Mucosa of stomach (tissue), 1 donor: Measurements from ENCODE around the gene SORCS2.

Source experiments
- H3K27me3 ChIP-seq: one replicate; pipeline ENCODE4 v1.7.0; 2013; ENCODE audit warnings: mild to moderate bottlenecking, low read length; ENCODE audit not compliant: control insufficient read depth, insufficient read depth
- H3K36me3 ChIP-seq: one replicate; pipeline ENCODE4 v1.7.0; 2013; ENCODE audit warnings: low read length; ENCODE audit not compliant: control insufficient read depth, insufficient read depth
- H3K4me1 ChIP-seq: one replicate; pipeline ENCODE4 v1.7.0; 2013; ENCODE audit warnings: mild to moderate bottlenecking, low read length; ENCODE audit not compliant: control insufficient read depth, insufficient read depth
- H3K4me3 ChIP-seq: one replicate; pipeline ENCODE4 v1.7.0; 2013; ENCODE audit warnings: low read length
- H3K9ac ChIP-seq: one replicate; pipeline ENCODE4 v1.7.0; 2013; ENCODE audit warnings: mild to moderate bottlenecking, low read length, moderate library complexity
- H3K9me3 ChIP-seq: one replicate; pipeline ENCODE4 v1.7.0; 2013; ENCODE audit warnings: mild to moderate bottlenecking, low read length, moderate library complexity; ENCODE audit not compliant: control insufficient read depth
- donor health status: Pancreatic carcinoma.

The SORCS2 gene

GRCh38 chr4:7647600-7648543 is 455.5 kb downstream of the SORCS2 start:
- Histone ChIP-seq H3K4me3 (no peak overlapping the region), H3K27me3 (no peaks in the 10 kb centered on the region), H3K9ac (no peak overlapping the region), H3K36me3 (no peaks in the 10 kb centered on the region), H3K9me3 (no peaks in the 10 kb centered on the region), H3K4me1 (peaks cover 7% of the 10 kb centered on the region)

DNA sequence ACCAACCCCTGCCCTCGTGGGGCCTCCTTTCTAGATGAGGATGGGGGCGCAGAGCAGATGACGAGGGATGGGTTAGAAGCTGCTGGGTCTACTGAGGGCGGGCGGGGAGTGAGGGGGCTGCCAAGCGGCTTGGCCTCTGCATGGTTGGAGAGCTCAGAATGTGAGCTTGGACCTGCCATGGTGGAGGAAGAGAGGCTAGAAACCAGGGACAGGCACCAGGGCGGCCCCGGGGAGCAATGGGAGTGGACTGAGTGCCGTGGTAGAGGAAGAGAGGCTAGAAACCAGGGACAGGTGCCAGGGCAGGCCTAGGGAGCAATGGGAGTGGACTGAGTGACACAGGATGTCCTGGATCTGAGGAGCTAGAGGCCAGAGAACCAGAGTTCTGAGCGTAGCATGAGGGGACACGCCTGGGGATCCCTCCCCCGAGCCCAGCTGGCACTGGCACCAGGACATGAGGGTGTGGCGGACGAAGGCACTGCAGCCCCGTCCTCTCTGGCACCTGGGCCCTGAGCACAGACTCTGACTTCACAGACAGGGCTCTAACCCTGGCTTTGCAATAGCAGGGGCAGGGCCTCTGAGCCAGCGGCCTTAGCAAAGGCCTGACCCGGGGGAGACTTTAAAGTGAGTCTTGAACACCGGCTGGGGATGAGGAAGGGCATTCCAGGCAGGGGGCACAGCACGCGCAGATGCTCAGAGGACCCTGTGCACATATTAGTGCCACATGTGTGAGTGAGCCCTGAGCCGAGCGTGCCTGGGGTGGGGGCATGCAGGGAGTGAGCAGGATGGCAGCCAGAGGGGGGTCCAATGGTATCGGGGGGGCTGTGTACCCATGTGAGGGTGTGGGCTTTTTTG is 456.4 kb downstream of the SORCS2 start:
- H3K9me3 ChIP-seq, result no peaks in the 10 kb centered on the region
- H3K4me1 ChIP-seq, result peaks cover 7% of the 10 kb centered on the region
- H3K27me3 ChIP-seq, result no peaks in the 10 kb centered on the region
- H3K9ac ChIP-seq, result no peak overlapping the region
- no peaks in the 10 kb centered on the region for H3K36me3 ChIP-seq
- H3K4me3 ChIP-seq, result no peak overlapping the region

- Histone ChIP-seq H3K4me3 (no peak overlapping the region), H3K27me3 (peaks cover 4% of the 10 kb centered on the region), H3K36me3 (no peaks in the 10 kb centered on the region), H3K9me3 (no peaks in the 10 kb centered on the region), H3K9ac (no peak overlapping the region), H3K4me1 (peaks cover 7% of the 10 kb centered on the region)
Measured at GRCh38 chr4:7649411-7649740, 457.0 kb downstream of the SORCS2 start.

DNA sequence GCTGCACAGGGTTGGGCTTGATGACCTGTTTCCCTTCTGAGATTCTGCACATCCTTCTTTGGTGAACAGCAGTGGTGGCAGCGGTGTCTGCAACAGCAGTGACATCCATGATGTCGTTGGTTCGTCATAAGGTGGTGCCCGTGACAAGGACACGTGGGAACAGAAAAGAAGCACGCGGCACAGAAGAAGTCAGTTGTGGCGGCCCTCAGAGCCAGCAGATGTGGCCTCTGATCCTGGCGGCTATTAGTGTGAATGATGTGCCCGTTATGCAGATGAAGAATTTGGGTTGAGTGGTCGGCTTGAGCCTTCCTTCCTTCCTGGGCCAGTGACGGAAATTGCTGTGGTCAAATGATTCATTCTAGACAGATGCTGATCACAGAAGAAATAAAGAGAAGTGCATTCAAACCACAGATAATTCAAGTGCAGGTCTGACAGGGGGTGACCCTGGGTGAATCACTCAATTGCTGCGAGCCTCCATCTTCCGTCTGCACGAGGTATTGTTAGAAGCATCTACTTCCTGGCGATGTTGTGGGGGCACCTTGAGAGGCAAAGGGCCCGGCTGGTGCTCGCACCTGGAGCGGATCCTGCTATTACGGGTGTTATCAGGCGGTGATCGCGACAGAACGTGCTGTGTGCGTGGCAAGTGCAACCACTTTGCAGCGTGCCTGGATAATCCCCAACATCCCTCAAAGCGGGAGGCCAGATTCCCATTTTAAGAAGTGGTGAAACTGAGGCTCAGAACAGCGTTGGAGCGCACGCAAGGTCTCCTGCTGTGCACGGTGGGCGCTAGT is 457.6 kb downstream of the SORCS2 start:
- Histone ChIP-seq H3K36me3 (no peaks in the 10 kb centered on the region), H3K9me3 (no peaks in the 10 kb centered on the region), H3K9ac (no peak overlapping the region), H3K27me3 (peaks cover 9% of the 10 kb centered on the region), H3K4me1 (peaks cover 7% of the 10 kb centered on the region), H3K4me3 (no peak overlapping the region)

GRCh38 chr4:7650606-7651385 is 458.5 kb downstream of the SORCS2 start:
- Histone ChIP-seq H3K9ac (no peak overlapping the region), H3K9me3 (no peaks in the 10 kb centered on the region), H3K36me3 (no peaks in the 10 kb centered on the region), H3K4me1 (peaks cover 7% of the 10 kb centered on the region), H3K4me3 (no peak overlapping the region), H3K27me3 (peaks cover 18% of the 10 kb centered on the region)

- H3K9me3 ChIP-seq, result no peaks in the 10 kb centered on the region
- H3K4me1 ChIP-seq, result peaks cover 7% of the 10 kb centered on the region
- peaks cover 25% of the 10 kb centered on the region for H3K27me3 ChIP-seq
- no peak overlapping the region for H3K9ac ChIP-seq
- no peak overlapping the region for H3K4me3 ChIP-seq
- no peaks in the 10 kb centered on the region for H3K36me3 ChIP-seq
Measured at GRCh38 chr4:7651461-7651921, 459.2 kb downstream of the SORCS2 start.

GRCh38 chr4:7652006-7652405 is 459.7 kb downstream of the SORCS2 start:
- no peak overlapping the region for H3K4me3 ChIP-seq
- peaks cover 7% of the 10 kb centered on the region for H3K4me1 ChIP-seq

GRCh38 chr4:7652451-7652881 is 460.1 kb downstream of the SORCS2 start:
- peaks cover 7% of the 10 kb centered on the region for H3K4me1 ChIP-seq

More at GRCh38 chr4:7652006-7652405, 459.7 kb downstream of the SORCS2 start:
- Histone ChIP-seq H3K9me3 (no peaks in the 10 kb centered on the region), H3K27me3 (peaks cover 28% of the 10 kb centered on the region), H3K9ac (no peak overlapping the region), H3K36me3 (no peaks in the 10 kb centered on the region)

GRCh38 chr4:7652906-7653305 is 460.6 kb downstream of the SORCS2 start:
- H3K4me3 ChIP-seq, result no peak overlapping the region
- H3K9ac ChIP-seq, result no peak overlapping the region
- H3K27me3 ChIP-seq, result peaks cover 28% of the 10 kb centered on the region
- no peaks in the 10 kb centered on the region for H3K36me3 ChIP-seq
- no peaks in the 10 kb centered on the region for H3K9me3 ChIP-seq
- H3K4me1 ChIP-seq, result peaks cover 7% of the 10 kb centered on the region

More at GRCh38 chr4:7652451-7652881, 460.1 kb downstream of the SORCS2 start:
- H3K9me3 ChIP-seq, result no peaks in the 10 kb centered on the region
- no peak overlapping the region for H3K4me3 ChIP-seq
- no peaks in the 10 kb centered on the region for H3K36me3 ChIP-seq
- no peak overlapping the region for H3K9ac ChIP-seq
- H3K27me3 ChIP-seq, result peaks cover 28% of the 10 kb centered on the region

DNA sequence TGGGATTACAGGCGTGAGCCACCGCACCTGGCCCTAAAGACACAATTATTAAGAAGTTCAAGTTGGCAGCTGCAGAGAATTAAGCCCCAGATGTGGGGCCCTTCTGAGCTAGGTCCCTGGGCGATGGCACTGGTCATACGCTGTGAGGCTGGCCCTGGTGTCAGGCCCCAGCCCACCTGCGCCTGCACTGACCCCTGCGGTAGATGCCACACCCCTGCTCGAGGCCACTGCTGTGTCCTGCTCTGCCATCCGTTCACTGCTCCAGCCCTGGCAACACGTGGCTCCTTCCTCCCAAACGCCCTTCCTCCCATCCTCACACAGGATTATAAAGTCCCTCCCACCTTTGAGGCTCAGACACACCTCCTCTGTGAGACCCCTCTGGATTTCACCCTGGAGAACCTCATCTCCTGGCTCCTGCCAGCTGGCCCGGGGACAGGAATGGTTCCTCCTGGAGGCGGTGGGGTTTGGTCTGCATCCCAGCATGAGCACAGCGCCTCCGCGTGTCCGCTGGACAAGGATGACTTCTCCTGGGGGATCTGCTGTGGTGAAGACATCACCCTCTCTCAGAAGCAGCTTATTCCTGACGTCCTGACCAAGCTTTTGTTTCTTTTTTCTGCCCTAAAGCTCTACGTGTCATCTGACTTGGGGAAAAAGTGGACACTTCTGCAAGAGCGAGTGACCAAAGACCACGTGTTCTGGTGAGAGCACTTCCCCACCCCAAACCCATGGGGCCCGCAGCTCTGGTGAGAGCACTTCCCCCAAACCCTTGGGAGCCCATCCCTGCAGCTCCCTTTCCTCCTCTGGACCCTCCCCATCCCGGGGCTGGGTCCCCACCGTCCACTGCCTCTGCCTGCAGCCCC is 461.4 kb downstream of the SORCS2 start:
- H3K4me1 ChIP-seq, result peaks cover 7% of the 10 kb centered on the region
- peaks cover 28% of the 10 kb centered on the region for H3K27me3 ChIP-seq
- no peaks in the 10 kb centered on the region for H3K36me3 ChIP-seq
- H3K9ac ChIP-seq, result no peak overlapping the region
- H3K9me3 ChIP-seq, result no peaks in the 10 kb centered on the region
- no peak overlapping the region for H3K4me3 ChIP-seq
